Adipocyte (in vitro differentiated cells): ENCODE results near the gene PCNP.
"Not testable (repeated sequence)": the region's sequence is repeated elsewhere in the genome, so short reads cannot be mapped to it uniquely, and the experiment has no call there.

ENCODE experiments used
- DNase-seq: peaks from one replicate; pipeline ENCODE4 v3.0.0-alpha.2; 2015; ENCODE audit warnings: low read depth
- H3K27me3 ChIP-seq: replicated peaks from 2 replicates; pipeline ENCODE4 v1.7.0; 2013; ENCODE audit warnings: mild to moderate bottlenecking, low read length, moderate library complexity; ENCODE audit not compliant: control insufficient read depth, insufficient read depth
- H3K36me3 ChIP-seq: 2 replicates; pipeline ENCODE4 v1.7.0; 2013; ENCODE audit warnings: low read length, mild to moderate bottlenecking, moderate library complexity; ENCODE audit not compliant: control insufficient read depth, insufficient read depth, severe bottlenecking
- H3K4me1 ChIP-seq: 2 replicates; pipeline ENCODE4 v1.7.0; 2013; ENCODE audit warnings: mild to moderate bottlenecking, low read length, moderate library complexity; ENCODE audit not compliant: control insufficient read depth, insufficient read depth
- H3K4me3 ChIP-seq: 2 replicates; pipeline ENCODE4 v1.7.0; 2013; ENCODE audit warnings: mild to moderate bottlenecking, low read length, moderate library complexity
- H3K9ac ChIP-seq: 2 replicates; pipeline ENCODE4 v1.7.0; 2013; ENCODE audit warnings: mild to moderate bottlenecking, low read length, moderate library complexity
- H3K9me3 ChIP-seq: 2 replicates; pipeline ENCODE4 v1.7.0; 2013; ENCODE audit warnings: mild to moderate bottlenecking, low read length, moderate library complexity; ENCODE audit not compliant: control insufficient read depth

The PCNP gene

DNA sequence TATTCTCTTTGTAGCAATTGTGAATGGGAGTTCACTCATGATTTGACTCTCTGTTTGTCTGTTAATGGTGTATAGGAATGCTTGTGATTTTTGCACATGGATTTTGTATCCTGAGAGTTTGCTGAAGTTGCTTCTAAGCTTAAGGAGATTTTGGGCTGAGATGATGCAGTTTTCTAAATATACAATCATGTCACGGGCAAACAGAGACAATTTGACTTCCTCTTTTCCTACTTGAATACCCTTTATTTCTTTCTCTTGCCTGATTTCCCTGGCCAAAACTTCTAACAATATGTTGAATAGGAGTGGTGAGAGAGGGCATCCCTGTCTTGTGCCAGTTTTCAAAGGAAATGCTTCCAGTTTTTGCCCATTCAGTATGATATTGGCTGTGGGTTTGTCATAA, 37.0 kb upstream of the PCNP start:
- not testable (repeated sequence) for DNase-seq, H3K4me1 ChIP-seq, H3K27me3 ChIP-seq, H3K9ac ChIP-seq, H3K9me3 ChIP-seq, H3K36me3 ChIP-seq, H3K4me3 ChIP-seq

DNA sequence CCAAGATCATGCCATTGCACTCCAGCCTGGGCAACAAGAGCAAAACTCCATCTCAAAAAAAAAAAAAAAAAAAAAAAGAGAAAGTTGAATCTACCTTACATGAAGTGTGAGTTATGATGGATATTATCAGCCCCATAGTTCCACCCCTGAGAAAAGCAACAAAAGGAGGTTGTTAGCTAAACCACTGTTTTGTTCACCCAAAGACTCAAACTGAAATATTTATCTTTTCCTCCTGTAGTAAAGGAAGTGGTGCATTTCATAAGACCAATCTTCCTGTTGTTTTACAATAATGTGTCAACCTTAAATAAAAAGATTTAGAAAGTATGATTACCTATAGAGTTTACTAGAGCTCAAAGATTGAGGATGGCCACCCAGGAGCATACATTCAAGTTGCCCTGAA, 31.0 kb upstream of the PCNP start:
- Histone ChIP-seq H3K9me3 (no peaks in the 10 kb centered on the region), H3K9ac (no peak overlapping the region), H3K4me1 (no peaks in the 10 kb centered on the region), H3K4me3 (no peak overlapping the region), H3K36me3 (no peaks in the 10 kb centered on the region), H3K27me3 (no peaks in the 10 kb centered on the region)
- DNase-seq: no peak

DNA sequence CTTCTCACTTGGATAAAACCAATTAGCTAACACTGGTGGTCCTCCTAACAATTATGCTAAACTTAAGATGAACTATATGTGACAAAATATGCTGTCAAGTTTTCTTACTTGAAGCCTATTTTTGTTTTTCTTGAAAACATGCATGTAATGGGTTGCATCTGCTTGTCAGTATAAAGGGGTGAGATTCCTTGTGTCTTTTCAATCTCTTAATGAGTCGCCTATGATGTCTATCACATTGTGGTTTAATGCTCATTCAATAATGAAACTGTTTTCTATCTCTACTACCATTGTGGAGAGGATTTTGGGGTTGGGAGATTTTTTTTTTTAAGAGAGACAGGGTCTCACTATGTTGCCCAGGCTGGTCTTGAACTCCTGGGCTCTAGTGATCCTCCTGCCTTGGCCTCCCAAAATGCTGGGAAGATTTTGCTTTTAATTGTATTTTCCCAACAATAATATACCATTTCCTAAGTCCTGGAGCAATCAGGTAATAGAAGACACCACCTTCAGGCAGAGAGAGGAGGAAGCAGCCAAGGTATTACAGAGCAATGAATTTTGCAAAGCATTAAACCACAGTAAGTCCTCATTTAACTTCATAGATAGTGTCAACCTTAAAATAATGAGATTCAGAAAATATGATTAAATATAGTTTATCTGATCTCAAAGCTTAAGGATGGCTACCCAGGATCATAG, 29.7 kb upstream of the PCNP start:
- no peak for DNase-seq
- Histone ChIP-seq H3K36me3 (no peaks in the 10 kb centered on the region), H3K4me1 (no peaks in the 10 kb centered on the region), H3K27me3 (no peaks in the 10 kb centered on the region), H3K9me3 (no peaks in the 10 kb centered on the region), H3K9ac (no peak overlapping the region), H3K4me3 (no peak overlapping the region)

DNA sequence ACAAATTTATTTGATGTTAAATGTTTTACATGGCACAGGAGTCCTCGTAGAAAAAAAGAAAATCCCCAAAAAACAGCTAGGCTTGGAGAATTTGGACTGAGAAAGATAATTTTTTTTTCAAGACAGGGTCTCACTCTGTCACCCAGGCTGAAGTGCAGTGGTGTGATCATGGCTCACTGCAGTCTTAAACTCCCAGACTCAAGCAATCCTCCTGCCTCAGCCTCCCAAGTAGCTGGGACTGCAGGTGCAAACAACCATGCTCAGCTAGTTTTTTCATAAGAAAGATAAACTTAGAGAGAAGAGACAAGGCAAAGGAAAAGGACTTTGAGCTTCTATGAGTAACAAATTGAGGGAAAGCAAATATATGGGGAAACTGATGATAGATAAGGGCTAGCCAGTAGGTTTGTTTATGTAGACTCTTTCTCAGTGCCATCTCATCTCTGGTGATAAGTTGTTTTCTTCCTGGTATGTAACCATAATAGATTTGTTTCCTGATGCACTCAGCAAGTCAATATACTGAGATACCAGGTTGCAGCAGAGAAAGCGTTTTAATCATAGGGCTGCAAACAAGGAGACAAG, 25.4 kb upstream of the PCNP start:
- H3K36me3 ChIP-seq: no peaks in the 10 kb centered on the region
- no peaks in the 10 kb centered on the region for H3K9me3 ChIP-seq
- H3K4me3 ChIP-seq: no peak overlapping the region
- no peak for DNase-seq
- no peaks in the 10 kb centered on the region for H3K27me3 ChIP-seq
- H3K4me1 ChIP-seq: no peaks in the 10 kb centered on the region
- H3K9ac ChIP-seq: no peak overlapping the region

DNA sequence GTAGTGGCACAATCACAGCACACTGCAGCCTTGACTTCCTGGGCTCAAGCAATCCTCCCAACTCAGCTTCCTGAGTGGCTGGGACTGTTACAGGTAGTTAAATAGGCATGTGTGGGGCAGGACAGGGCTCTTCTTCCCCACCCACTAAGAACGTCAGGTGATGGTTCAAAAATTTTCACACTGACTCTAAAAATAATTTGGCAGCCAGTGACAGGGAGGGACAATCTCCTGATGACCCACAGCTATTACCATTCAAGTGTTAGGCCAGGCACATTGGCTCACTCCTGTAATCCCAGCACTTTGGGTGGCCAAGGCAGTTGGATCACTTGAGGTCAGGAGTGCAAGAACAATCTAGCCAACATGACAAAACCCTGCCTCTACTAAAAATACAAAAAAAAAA, 24.5 kb upstream of the PCNP start:
- no peak overlapping the region for H3K9ac ChIP-seq
- H3K4me3 ChIP-seq: no peak overlapping the region
- DNase-seq: no peak
- no peaks in the 10 kb centered on the region for H3K9me3 ChIP-seq
- H3K4me1 ChIP-seq: no peaks in the 10 kb centered on the region
- H3K27me3 ChIP-seq: no peaks in the 10 kb centered on the region
- no peaks in the 10 kb centered on the region for H3K36me3 ChIP-seq

DNA sequence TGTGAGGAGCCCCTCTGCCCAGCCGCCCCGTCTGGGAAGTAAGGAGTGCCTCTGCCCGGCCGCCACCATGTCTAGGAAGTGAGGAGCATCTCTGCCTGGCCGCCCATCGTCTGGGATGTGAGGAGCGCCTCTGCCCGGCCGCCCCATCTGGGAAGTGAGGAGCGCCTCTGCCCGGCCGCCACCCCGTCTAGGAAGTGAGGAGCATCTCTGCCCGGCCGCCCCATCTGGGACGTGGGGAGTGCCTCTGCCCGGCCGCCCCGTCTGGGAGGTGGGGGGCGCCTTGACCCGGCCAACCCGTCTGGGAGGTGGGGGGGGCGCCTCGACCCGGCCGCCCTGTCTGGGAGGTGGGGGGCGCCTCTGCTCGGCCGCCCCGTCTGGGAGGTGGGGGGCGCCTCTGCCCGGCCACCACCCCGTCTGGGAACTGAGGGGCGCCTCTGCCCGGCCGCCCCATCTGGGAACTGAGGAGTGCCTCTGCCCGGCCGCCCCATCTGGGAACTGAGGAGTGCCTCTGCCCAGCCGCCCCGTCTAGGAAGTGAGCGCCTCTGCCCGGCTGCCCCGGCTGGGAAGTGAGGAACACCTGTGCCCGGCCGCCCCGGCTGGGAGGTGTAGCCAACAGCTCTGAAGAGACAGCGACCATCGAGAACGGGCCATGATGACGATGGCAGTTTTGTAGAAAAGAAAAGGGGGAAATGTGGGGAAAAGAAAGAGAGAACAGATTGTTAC, 22.5 kb upstream of the PCNP start:
- H3K27me3 ChIP-seq, DNase-seq, H3K9me3 ChIP-seq, H3K4me1 ChIP-seq, H3K4me3 ChIP-seq, H3K36me3 ChIP-seq, H3K9ac ChIP-seq: not testable (repeated sequence)

DNA sequence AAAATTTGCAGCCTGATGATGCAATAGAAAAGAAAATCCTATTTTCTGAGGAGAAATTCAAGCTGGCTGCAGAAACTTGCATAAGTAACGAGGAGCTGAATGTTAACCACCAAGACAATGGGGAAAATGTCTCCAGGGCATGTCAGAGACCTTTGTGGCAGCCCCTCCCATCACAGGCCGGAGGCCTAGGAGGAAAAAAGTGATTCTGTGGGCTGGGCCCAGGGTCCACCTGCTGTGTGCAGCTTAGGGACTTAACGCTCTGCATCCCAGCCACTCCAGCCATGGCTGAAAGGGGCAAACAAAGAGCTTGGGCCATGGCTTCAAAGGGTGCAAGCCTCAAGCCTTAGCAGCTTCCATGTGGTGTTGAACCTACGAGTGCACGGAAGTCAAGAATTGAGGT, 20.6 kb upstream of the PCNP start:
- H3K4me1 ChIP-seq: not testable (repeated sequence)

DNA sequence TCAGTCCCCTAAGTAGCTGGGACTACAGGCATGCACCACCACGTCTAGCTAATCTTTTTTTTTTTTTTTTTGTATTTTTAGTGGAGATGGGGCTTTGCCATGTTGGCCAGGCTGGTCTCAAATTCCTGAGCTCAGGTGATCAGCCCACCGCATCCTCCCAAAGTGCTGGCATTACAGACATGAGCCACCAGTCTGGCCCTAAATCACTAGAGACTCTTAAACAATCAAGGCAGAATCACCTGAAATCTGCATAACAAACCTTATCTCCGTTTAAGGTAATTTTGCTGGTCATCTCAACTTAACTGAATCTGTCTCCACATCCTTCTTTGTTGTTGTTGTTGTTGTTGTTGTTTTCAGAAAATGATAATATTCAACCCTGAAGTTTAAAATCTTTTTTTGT, 17.9 kb upstream of the PCNP start:
- Histone ChIP-seq H3K4me1 (no peaks in the 10 kb centered on the region), H3K27me3 (peaks cover 4% of the 10 kb centered on the region), H3K4me3 (no peak overlapping the region), H3K36me3 (no peaks in the 10 kb centered on the region), H3K9ac (no peak overlapping the region), H3K9me3 (no peaks in the 10 kb centered on the region)
- no peak for DNase-seq

More for the DNA sequence above, 20.6 kb upstream of the PCNP start:
- DNase-seq, H3K9ac ChIP-seq, H3K27me3 ChIP-seq, H3K4me3 ChIP-seq, H3K36me3 ChIP-seq, H3K9me3 ChIP-seq: not testable (repeated sequence)

DNA sequence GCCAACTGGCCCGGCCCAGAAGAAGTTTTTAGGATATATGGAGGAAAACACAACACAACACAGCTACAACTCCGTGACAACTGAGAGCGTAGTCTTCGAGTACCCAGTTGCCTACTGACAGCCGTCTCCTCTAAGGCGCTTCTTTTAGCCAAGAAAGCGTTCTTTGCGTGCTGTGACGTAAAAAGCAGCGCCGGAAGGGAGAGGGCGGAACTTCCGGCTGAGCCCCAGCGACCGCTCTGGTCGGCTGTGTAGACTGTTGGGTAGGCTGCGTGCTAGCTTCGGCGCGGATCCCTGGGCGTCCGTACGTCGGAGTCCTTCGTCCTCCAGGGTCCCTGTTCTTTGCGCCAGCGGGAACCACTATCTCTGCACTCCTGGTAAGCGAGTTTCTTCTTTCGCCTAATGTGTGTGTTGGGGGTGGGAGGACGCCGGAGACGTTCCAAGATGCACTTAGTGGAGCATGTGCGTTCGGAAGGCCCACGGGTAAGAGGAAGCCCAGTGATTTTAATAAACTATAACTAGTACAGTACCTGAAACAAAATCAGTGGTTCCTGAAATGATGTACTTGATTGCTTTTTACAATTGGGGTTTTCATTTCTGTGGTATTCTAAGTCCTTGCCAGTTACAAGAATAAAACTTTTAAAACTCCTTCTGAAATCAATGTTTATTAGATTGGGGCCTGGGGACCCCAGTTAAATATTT, 12.2 kb upstream of the PCNP start, which contains the start of gene TRMT10C:
TRMT10C (plus strand) TSS at position 239 of the 699 bp plus-strand sequence. CDS start 2,914 bp downstream, outside the sequence.
- H3K36me3 ChIP-seq: peaks cover 19% of the 10 kb centered on the region
- no peaks in the 10 kb centered on the region for H3K27me3 ChIP-seq
- H3K4me1 ChIP-seq: peaks cover 10% of the 10 kb centered on the region
- peak; percentile 97 for DNase-seq
- peak within 1 kb of the TSS; percentile 97 for H3K4me3 ChIP-seq
- H3K9ac ChIP-seq: peak within 1 kb of the TSS; percentile 96
- no peaks in the 10 kb centered on the region for H3K9me3 ChIP-seq

DNA sequence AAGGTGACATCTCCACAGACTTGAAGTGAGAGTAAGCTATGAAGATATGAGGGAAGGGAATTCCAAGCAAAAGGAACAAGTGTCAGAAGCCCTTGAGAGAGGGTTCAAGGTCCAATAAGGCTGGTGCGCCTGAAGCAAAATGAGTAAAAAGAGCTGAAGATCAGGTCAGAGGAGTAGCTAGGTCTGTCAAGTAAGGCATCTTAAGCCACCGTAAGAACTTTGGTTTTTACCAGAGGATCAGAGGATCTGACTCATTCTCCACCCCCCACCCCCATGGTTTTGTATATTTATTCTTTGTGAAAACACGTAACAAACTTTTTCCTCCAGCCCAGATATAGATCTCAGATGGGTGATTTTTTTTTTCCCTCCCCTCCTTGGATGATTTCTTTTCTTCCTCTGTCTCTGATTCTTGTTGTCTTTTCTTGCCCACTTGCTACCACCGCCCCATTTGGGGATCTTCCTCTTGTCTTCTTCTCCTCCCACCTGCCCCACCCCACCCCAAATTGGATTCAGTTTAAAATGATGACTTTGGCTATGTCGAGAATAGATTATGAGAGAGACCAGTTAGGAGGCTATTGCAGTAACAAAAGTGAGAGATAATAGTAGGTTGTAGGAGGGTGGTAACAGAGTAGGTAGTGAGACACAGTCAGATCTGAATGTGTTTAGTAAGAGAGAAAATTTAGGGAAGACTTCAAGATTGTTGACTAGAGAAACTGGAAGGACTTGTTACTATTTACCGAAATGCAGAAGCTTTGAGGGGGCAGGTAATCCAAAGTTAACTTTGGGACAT, 6.3 kb upstream of the PCNP start:
- no peaks in the 10 kb centered on the region for H3K9me3 ChIP-seq
- DNase-seq: peak; percentile 44
- H3K27me3 ChIP-seq: no peaks in the 10 kb centered on the region
- no peak overlapping the region for H3K4me3 ChIP-seq
- no peak overlapping the region for H3K9ac ChIP-seq
- H3K36me3 ChIP-seq: peaks cover 19% of the 10 kb centered on the region
- peaks cover 9% of the 10 kb centered on the region for H3K4me1 ChIP-seq
